Ovary (tissue), 3 donors: ENCODE measurements around the gene ISYNA1.

Experiments used
- EP300 ChIP-seq: sonication (generic); formaldehyde crosslinking; IDR thresholded peaks from one replicate; pipeline ENCODE4 v1.6.1; 2017; ENCODE audit warnings: antibody characterized with exemption
- POLR2A ChIP-seq: fragments of 450-650 bp; IDR thresholded peaks from one replicate; pipeline ENCODE4 v1.6.1; 2017; ENCODE audit warnings: antibody characterized with exemption, mild to moderate bottlenecking, moderate library complexity
- TF ChIP-seq, protein P1 (sequence below), 3 donors: fragments of 450-650 bp in 2 of 3; fragments of 200-600 bp in 1 of 3; IDR thresholded peaks; one replicate each; pipeline versions ENCODE4 v1.5.1 to v1.8.0; 2016 to 2022; ENCODE audit warnings: antibody characterized with exemption in 3 of 3, mild to moderate bottlenecking in 1 of 3
- donor health status: DM: no; HTN: no; CAD: no.

DNA sequence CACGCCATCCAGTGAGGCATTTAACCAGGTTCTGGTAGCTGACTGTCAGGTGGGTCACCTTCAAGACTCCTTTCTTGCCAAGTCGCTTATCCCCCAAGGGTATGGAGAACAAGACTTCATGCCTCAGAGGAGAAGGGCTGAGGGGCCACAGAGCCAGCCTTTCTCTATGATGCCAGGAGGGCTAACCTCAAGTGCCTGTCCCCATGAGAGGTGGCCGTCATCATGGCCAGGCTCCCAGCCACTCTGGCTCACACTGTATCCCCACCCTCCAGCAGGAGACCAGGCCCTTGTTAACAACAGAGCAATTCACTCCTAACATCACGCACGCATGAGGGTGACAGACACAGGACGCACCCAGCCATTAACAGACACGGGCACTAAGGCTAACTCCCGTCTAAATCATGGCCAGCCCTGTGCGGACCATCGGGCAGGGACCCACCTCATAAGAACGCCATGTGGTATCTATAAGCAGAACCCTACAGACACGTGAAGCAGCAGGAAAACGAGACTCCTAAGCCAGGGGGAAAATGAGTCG lies 38.6 kb upstream of the ISYNA1 start:
- no peak for TF ChIP-seq EP300
- TF ChIP-seq, protein P1, sequence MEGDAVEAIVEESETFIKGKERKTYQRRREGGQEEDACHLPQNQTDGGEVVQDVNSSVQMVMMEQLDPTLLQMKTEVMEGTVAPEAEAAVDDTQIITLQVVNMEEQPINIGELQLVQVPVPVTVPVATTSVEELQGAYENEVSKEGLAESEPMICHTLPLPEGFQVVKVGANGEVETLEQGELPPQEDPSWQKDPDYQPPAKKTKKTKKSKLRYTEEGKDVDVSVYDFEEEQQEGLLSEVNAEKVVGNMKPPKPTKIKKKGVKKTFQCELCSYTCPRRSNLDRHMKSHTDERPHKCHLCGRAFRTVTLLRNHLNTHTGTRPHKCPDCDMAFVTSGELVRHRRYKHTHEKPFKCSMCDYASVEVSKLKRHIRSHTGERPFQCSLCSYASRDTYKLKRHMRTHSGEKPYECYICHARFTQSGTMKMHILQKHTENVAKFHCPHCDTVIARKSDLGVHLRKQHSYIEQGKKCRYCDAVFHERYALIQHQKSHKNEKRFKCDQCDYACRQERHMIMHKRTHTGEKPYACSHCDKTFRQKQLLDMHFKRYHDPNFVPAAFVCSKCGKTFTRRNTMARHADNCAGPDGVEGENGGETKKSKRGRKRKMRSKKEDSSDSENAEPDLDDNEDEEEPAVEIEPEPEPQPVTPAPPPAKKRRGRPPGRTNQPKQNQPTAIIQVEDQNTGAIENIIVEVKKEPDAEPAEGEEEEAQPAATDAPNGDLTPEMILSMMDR (IDR thresholded peaks at IDR 0.05) = no peak
- TF ChIP-seq POLR2A = no peak
